ENCODE measurements around the gene LRRC8D.

- TF ChIP-seq, protein P1, sequence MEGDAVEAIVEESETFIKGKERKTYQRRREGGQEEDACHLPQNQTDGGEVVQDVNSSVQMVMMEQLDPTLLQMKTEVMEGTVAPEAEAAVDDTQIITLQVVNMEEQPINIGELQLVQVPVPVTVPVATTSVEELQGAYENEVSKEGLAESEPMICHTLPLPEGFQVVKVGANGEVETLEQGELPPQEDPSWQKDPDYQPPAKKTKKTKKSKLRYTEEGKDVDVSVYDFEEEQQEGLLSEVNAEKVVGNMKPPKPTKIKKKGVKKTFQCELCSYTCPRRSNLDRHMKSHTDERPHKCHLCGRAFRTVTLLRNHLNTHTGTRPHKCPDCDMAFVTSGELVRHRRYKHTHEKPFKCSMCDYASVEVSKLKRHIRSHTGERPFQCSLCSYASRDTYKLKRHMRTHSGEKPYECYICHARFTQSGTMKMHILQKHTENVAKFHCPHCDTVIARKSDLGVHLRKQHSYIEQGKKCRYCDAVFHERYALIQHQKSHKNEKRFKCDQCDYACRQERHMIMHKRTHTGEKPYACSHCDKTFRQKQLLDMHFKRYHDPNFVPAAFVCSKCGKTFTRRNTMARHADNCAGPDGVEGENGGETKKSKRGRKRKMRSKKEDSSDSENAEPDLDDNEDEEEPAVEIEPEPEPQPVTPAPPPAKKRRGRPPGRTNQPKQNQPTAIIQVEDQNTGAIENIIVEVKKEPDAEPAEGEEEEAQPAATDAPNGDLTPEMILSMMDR (IDR thresholded peaks at IDR 0.05; ENCODE audit: insufficient read depth, low read length, poor library complexity, severe bottlenecking) = no peak
- TF ChIP-seq EZH2phosphoT487 (conservative IDR thresholded peaks at IDR 0.05; ENCODE audit: low read length) = no peak
Observed at GRCh38 chr1:89871768-89872473, 51.1 kb downstream of the LRRC8D start.

All from SU-DHL-6 (cell line).